ENCODE data around the gene CDKN1C.

- TF ChIP-seq EP300 (IDR thresholded peaks at IDR 0.05) (no peak), POLR2A (IDR thresholded peaks at IDR 0.05) (no peak)
These were observed 23.7 kb upstream of the CDKN1C start for GRCh38 chr11:2909133-2909902.
